Measurements from ENCODE around the gene HPX.

HPX gene

GRCh38 chr11:6440906-6441358 lies at the start of gene HPX:
TSS of gene HPX (minus strand) at chr11:6440987. CDS start at chr11:6440963, 24 bp downstream.
- H2AFZ ChIP-seq (ENCODE audit: low read depth), result no peak within 1 kb of the TSS
- H3K4me2 ChIP-seq, result no peak within 1 kb of the TSS
- no peaks in the 10 kb centered on the region for H4K20me1 ChIP-seq (ENCODE audit: insufficient read depth)
- H3K36me3 ChIP-seq (ENCODE audit: insufficient read depth), result no peaks in the 10 kb centered on the region
- no peak within 1 kb of the TSS for H3K4me3 ChIP-seq (IDR thresholded peaks at IDR 0.05; ENCODE audit: insufficient read depth, low read depth, low read length)
- no peaks in the 10 kb centered on the region for H3K4me1 ChIP-seq (ENCODE audit: low read depth, poor library complexity, severe bottlenecking)
- H3K79me2 ChIP-seq (ENCODE audit: insufficient read depth, low read depth), result no peaks in the 10 kb centered on the region
- H3K9ac ChIP-seq, result no peak within 1 kb of the TSS
- no peak for TF ChIP-seq CTCF (conservative IDR thresholded peaks at IDR 0.05; ENCODE audit: low read depth, low read length)
- no peaks in the 10 kb centered on the region for H3K27me3 ChIP-seq (ENCODE audit: insufficient read depth, low read depth)
- H3K27ac ChIP-seq, result no peak within 1 kb of the TSS

GRCh38 chr11:6489306-6489705 lies 48.5 kb upstream of the HPX start:
- no peak overlapping the region for H3K9ac ChIP-seq
- H4K20me1 ChIP-seq (ENCODE audit: insufficient read depth), result no peaks in the 10 kb centered on the region; the same call in 1 of the 2 replicates
- H3K27me3 ChIP-seq (ENCODE audit: insufficient read depth, low read depth), result no peaks in the 10 kb centered on the region
- no peaks in the 10 kb centered on the region for H3K79me2 ChIP-seq (ENCODE audit: insufficient read depth, low read depth)
- no peaks in the 10 kb centered on the region for H3K36me3 ChIP-seq (ENCODE audit: insufficient read depth)
- no peak overlapping the region for H3K4me2 ChIP-seq
- no peaks in the 10 kb centered on the region for H3K4me1 ChIP-seq (ENCODE audit: low read depth, poor library complexity, severe bottlenecking)
- H2AFZ ChIP-seq (ENCODE audit: low read depth), result no peak overlapping the region
- no peak overlapping the region for H3K27ac ChIP-seq
- H3K4me3 ChIP-seq (IDR thresholded peaks at IDR 0.05; ENCODE audit: insufficient read depth, low read depth, low read length), result no peak overlapping the region
- no peak for TF ChIP-seq CTCF (conservative IDR thresholded peaks at IDR 0.05; ENCODE audit: low read depth, low read length)

- H3K27ac ChIP-seq, result no peak overlapping the region
- no peaks in the 10 kb centered on the region for H3K27me3 ChIP-seq (ENCODE audit: insufficient read depth, low read depth)
- no peaks in the 10 kb centered on the region for H3K79me2 ChIP-seq (ENCODE audit: insufficient read depth, low read depth)
- no peaks in the 10 kb centered on the region; the same call in 1 of the 2 replicates for H4K20me1 ChIP-seq (ENCODE audit: insufficient read depth)
- no peaks in the 10 kb centered on the region for H3K36me3 ChIP-seq (ENCODE audit: insufficient read depth)
- H3K4me1 ChIP-seq (ENCODE audit: low read depth, poor library complexity, severe bottlenecking), result no peaks in the 10 kb centered on the region
- H3K4me2 ChIP-seq, result no peak overlapping the region
- no peak for TF ChIP-seq CTCF (conservative IDR thresholded peaks at IDR 0.05; ENCODE audit: low read depth, low read length)
- no peak overlapping the region for H3K9ac ChIP-seq
- no peak overlapping the region for H3K4me3 ChIP-seq (IDR thresholded peaks at IDR 0.05; ENCODE audit: insufficient read depth, low read depth, low read length)
- H2AFZ ChIP-seq (ENCODE audit: low read depth), result no peak overlapping the region
These were observed 48.0 kb upstream of the HPX start for GRCh38 chr11:6488821-6489220.

GRCh38 chr11:6488342-6488741 lies 47.6 kb upstream of the HPX start:
- Histone ChIP-seq H4K20me1 (ENCODE audit: insufficient read depth) (no peaks in the 10 kb centered on the region; the same call in 1 of the 2 replicates), H3K9ac (no peak overlapping the region), H3K36me3 (ENCODE audit: insufficient read depth) (0 out of 2 replicates have a peak, but pooled peaks cover under 1% of the 10 kb centered on the region), H3K27ac (no peak overlapping the region), H3K4me3 (IDR thresholded peaks at IDR 0.05; ENCODE audit: insufficient read depth, low read depth, low read length) (no peak overlapping the region), H3K27me3 (ENCODE audit: insufficient read depth, low read depth) (no peaks in the 10 kb centered on the region), H3K79me2 (ENCODE audit: insufficient read depth, low read depth) (peaks cover 5% of the 10 kb centered on the region; the same call in 1 of the 2 replicates), H2AFZ (ENCODE audit: low read depth) (no peak overlapping the region), H3K4me1 (ENCODE audit: low read depth, poor library complexity, severe bottlenecking) (peaks cover 3% of the 10 kb centered on the region), H3K4me2 (no peak overlapping the region)
- no peak for TF ChIP-seq CTCF (conservative IDR thresholded peaks at IDR 0.05; ENCODE audit: low read depth, low read length)
